SK-N-SH treated with all-trans-retinoic acid at 6 μM for 48 hours (cell line): ENCODE results near the gene IL1R2.

ENCODE experiments used
- ATAC-seq: fragments of 200-7000 bp; cut with Tn5 transposase; 3 replicates; pipeline ENCODE4 v1.9.1; 2020; ENCODE audit warnings: mild to moderate bottlenecking, moderate library complexity
- ARNTL ChIP-seq: fragments of 450-650 bp; formaldehyde crosslinking; IDR thresholded peaks from 2 replicates; pipeline ENCODE4 v1.5.0; 2020; ENCODE audit warnings: low read depth, mild to moderate bottlenecking, moderate library complexity, borderline replicate concordance
- BACH2 ChIP-seq: fragments of 250-450 bp; sonication (Bioruptor Pico); IDR thresholded peaks from 2 replicates; pipeline ENCODE4 v1.9.0; 2021; ENCODE audit warnings: mild to moderate bottlenecking, borderline replicate concordance
- CSDC2 ChIP-seq: fragments of 250-450 bp; sonication (Bioruptor Pico); IDR thresholded peaks from 2 replicates; pipeline ENCODE4 v1.5.0; 2020; ENCODE audit warnings: mild to moderate bottlenecking, moderate library complexity
- CSRNP3 ChIP-seq: fragments of 250-450 bp; sonication (Bioruptor Pico); IDR thresholded peaks from 2 replicates; pipeline ENCODE4 v1.5.1; 2021; ENCODE audit warnings: mild to moderate bottlenecking, moderate library complexity
- GLIS3 ChIP-seq: fragments of 250-450 bp; sonication (Bioruptor Pico); IDR thresholded peaks from 2 replicates; pipeline ENCODE4 v1.5.0; 2020; ENCODE audit warnings: mild to moderate bottlenecking, moderate library complexity
- ISL1 ChIP-seq: fragments of 250-450 bp; sonication (Bioruptor Pico); IDR thresholded peaks from 2 replicates; pipeline ENCODE4 v2.1.2; 2022; ENCODE audit warnings: mild to moderate bottlenecking, moderate library complexity
- OSR1 ChIP-seq: fragments of 250-450 bp; sonication (Bioruptor Pico); IDR thresholded peaks from 2 replicates; pipeline ENCODE4 v1.8.0; 2022; ENCODE audit warnings: moderate library complexity, mild to moderate bottlenecking, inconsistent platforms
- PATZ1 ChIP-seq: fragments of 250-450 bp; sonication (Bioruptor Pico); IDR thresholded peaks from 2 replicates; pipeline ENCODE4 v1.8.0; 2020; ENCODE audit warnings: mild to moderate bottlenecking, moderate library complexity, borderline replicate concordance
- POU6F1 ChIP-seq: fragments of 250-450 bp; sonication (Bioruptor Pico); IDR thresholded peaks from 2 replicates; pipeline ENCODE4 v1.8.0; 2021; ENCODE audit warnings: low read depth, mild to moderate bottlenecking, moderate library complexity, borderline replicate concordance
- PPARA ChIP-seq: fragments of 250-450 bp; sonication (Bioruptor Pico); IDR thresholded peaks from 2 replicates; pipeline ENCODE4 v1.5.0; 2020; ENCODE audit warnings: mild to moderate bottlenecking, borderline replicate concordance
- RARB ChIP-seq: fragments of 250-450 bp; sonication (Bioruptor Pico); IDR thresholded peaks from 2 replicates; pipeline ENCODE4 v1.8.0; 2021; ENCODE audit warnings: mild to moderate bottlenecking, moderate library complexity
- SNAI2 ChIP-seq: fragments of 250-450 bp; sonication (Bioruptor Pico); IDR thresholded peaks from 2 replicates; pipeline ENCODE4 v1.5.0; 2020; ENCODE audit warnings: mild to moderate bottlenecking, moderate library complexity
- TCF4 ChIP-seq: fragments of 250-450 bp; sonication (Bioruptor Pico); IDR thresholded peaks from 2 replicates; pipeline ENCODE4 v1.8.0; 2021; ENCODE audit warnings: mild to moderate bottlenecking, moderate library complexity, borderline replicate concordance
- TOX ChIP-seq: fragments of 250-450 bp; sonication (Bioruptor Pico); IDR thresholded peaks from 2 replicates; pipeline ENCODE4 v1.8.0; 2021; ENCODE audit warnings: mild to moderate bottlenecking, moderate library complexity, borderline replicate concordance
- ZC3H10 ChIP-seq: fragments of 250-450 bp; sonication (Bioruptor Pico); IDR thresholded peaks from 2 replicates; pipeline ENCODE4 v1.5.1; 2021; ENCODE audit warnings: mild to moderate bottlenecking, moderate library complexity
- ZFP3 ChIP-seq: fragments of 250-450 bp; sonication (Bioruptor Pico); IDR thresholded peaks from 2 replicates; pipeline ENCODE4 v1.5.0; 2020; ENCODE audit warnings: mild to moderate bottlenecking, moderate library complexity
- ZFP30 ChIP-seq: fragments of 450-650 bp; formaldehyde crosslinking; IDR thresholded peaks from 2 replicates; pipeline ENCODE4 v1.5.0; 2022; ENCODE audit warnings: mild to moderate bottlenecking, moderate library complexity
- ZNF565 ChIP-seq: fragments of 450-650 bp; formaldehyde crosslinking; conservative IDR thresholded peaks from 2 replicates; pipeline ENCODE4 v1.5.0; 2020; ENCODE audit warnings: low read depth, mild to moderate bottlenecking, moderate library complexity
- ZNF70 ChIP-seq: fragments of 450-650 bp; formaldehyde crosslinking; IDR thresholded peaks from 2 replicates; pipeline ENCODE4 v1.5.0; 2020; ENCODE audit warnings: mild to moderate bottlenecking, moderate library complexity

IL1R2 gene

GRCh38 chr2:101960819-101961337 is 30.9 kb upstream of the IL1R2 start (continued):
- TF ChIP-seq CSRNP3: no peak

GRCh38 chr2:101961338-101962191 is 30.2 kb upstream of the IL1R2 start:
- no peak for TF ChIP-seq POU6F1 (CRISPR knock-in tag)
- no peak for TF ChIP-seq ZNF565
- TF ChIP-seq TOX (CRISPR knock-in tag): no peak
- no peak for TF ChIP-seq ZFP30
- no peak for TF ChIP-seq ZC3H10 (CRISPR knock-in tag)
- no peak for ATAC-seq

- TF ChIP-seq TCF4 (CRISPR knock-in tag): no peak
- TF ChIP-seq BACH2 (CRISPR knock-in tag): no peak
- no peak for TF ChIP-seq GLIS3 (CRISPR knock-in tag)
- no peak for TF ChIP-seq ZNF565
- no peak for TF ChIP-seq PATZ1 (CRISPR knock-in tag)
- TF ChIP-seq CSRNP3: no peak
- no peak for TF ChIP-seq CSDC2
- no peak for TF ChIP-seq TOX (CRISPR knock-in tag)
- no peak for TF ChIP-seq RARB (CRISPR knock-in tag)
- TF ChIP-seq ZFP3 (CRISPR knock-in tag): no peak
- TF ChIP-seq ISL1: no peak
- no peak for TF ChIP-seq ZFP30
- no peak for TF ChIP-seq ARNTL (CRISPR knock-in tag)
- no peak for TF ChIP-seq OSR1 (CRISPR knock-in tag)
- no peak for TF ChIP-seq ZNF70
- TF ChIP-seq PPARA: no peak
- TF ChIP-seq POU6F1 (CRISPR knock-in tag): no peak
- no peak for TF ChIP-seq SNAI2 (CRISPR knock-in tag)
- ATAC-seq: no peak
These were observed 29.5 kb upstream of the IL1R2 start for GRCh38 chr2:101962309-101962708.

GRCh38 chr2:101963198-101963597 is 28.6 kb upstream of the IL1R2 start:
- ATAC-seq: no peak
- no peak for TF ChIP-seq PPARA
